GM12872 (cell line): ENCODE measurements around the gene DNMBP.

Source experiments
- TF ChIP-seq, protein P1 (sequence below): IDR thresholded peaks from 3 replicates; pipeline ENCODE4 v1.5.1; 2011; ENCODE audit warnings: low read depth, mild to moderate bottlenecking, low read length, moderate library complexity; ENCODE audit not compliant: insufficient read depth

Gene DNMBP

DNA sequence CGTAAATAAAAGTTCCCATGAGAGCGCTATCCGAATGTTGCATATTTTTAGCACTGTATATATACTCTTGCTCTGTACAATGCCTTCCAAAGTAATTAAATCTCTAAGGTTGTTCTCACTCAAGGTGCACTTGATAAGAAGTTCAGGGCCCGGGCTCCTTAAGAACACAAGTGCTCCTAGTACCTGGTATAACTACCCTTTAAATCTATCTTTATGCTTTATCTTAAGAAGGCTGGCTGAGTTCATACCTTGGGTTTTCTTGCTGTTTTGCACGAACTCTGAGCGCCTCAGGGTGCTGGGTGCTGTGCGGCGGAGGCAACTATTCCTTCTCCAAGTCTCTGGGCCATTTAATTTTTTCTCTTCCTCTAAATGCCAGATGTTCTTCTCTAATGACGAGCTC lies 80.4 kb downstream of the DNMBP start:
- TF ChIP-seq, protein P1, sequence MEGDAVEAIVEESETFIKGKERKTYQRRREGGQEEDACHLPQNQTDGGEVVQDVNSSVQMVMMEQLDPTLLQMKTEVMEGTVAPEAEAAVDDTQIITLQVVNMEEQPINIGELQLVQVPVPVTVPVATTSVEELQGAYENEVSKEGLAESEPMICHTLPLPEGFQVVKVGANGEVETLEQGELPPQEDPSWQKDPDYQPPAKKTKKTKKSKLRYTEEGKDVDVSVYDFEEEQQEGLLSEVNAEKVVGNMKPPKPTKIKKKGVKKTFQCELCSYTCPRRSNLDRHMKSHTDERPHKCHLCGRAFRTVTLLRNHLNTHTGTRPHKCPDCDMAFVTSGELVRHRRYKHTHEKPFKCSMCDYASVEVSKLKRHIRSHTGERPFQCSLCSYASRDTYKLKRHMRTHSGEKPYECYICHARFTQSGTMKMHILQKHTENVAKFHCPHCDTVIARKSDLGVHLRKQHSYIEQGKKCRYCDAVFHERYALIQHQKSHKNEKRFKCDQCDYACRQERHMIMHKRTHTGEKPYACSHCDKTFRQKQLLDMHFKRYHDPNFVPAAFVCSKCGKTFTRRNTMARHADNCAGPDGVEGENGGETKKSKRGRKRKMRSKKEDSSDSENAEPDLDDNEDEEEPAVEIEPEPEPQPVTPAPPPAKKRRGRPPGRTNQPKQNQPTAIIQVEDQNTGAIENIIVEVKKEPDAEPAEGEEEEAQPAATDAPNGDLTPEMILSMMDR = no peak

DNA sequence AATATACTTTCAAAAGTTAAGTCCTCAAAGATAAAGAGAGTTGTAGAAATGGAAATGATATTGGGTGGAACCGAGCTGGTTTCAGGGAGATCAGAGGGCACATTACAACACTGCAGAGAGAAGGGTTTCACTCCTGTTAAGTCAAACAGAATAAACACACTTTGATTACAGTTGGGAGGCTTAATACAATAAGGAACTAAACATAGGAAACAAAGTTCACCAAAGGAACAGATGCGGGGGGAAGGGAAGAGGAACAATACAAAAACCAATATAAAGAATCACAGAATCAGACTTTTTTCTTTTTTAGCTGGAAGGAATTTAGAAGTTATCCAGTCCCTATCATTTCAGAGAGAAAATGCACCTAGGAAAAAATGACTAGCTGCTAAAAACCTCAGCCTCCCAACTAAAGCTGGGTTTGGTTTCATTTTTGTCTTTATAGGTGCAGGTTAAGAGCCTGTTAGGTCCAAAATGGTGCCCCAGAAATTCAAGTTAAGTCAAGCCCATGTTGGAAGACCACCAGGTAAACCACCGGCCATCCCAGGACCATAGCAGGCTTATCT lies 81.9 kb downstream of the DNMBP start:
- TF ChIP-seq, protein P1 = no peak

DNA sequence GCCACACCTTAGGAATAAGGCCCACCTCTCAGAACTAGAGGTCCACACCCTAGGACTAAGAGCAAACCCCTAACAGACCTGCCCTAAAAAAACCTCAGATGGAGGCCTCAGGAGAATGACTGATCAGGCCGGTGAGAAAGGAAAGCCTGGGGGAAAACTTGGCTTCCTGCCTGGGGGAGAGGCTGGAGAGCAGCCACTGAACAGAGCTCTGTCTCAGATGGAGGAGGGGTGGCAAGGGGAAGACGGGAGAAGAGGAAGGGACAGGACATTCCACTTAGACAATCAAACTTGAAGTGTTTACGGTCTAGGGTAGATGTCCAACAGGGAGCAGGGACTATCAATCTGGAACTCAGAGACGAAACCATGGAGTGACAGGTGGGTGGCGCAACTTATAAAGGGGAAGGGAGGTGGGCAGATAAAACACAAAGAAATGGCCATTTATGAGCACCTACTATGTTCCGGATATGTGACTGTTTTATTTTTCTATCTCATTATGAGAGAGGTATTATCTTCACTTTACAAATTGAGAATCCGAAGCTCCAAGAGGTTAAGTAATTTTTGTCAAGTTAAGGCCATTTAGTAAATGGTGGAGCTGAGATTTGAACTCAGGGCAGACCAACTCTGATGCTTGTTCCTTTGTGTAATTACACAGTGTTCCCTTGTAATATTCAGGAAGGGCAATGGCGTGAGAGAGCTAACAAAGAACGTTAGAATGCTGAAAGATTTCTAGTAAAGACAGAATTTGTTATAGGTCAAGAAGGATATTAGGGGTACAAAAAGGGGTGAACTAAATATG lies 82.6 kb downstream of the DNMBP start:
- TF ChIP-seq, protein P1 = no peak

DNA sequence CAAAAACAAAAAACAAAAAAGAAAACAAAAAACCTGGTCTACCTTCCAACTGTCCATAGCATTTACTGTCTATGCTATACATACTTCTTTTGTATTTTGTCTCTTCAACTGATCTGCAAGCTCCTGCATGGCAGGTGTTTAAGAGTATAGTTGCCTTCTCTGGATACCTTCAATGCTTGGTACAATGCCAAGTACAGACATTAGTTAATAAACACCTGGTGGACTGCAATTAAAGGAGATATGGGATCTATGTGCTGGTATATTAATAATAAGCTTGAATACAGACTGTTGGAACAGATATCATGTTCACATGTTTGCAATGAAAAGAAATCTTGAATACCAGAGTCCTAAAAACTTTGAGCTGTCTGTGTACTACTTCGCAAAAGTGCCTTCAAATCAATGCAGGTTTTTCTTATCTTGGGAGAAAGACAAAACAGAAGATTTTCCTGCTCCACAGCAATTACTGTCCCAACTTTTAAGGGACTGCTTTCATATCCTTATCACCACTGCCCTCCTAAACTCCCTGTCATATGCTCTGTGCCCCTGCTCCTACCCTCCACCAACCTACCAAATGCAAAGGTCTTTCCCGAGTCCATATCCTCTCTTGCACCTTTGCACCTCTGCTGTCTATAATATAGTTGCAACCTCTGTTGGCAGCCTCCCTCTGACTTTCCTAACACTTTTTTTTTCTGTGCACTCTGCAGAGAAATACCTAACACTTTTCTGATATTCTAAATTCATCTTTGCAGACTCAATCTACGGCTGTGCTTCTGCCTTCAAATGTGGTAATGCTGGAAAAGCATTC lies 85.1 kb downstream of the DNMBP start:
- TF ChIP-seq, protein P1 = no peak

DNA sequence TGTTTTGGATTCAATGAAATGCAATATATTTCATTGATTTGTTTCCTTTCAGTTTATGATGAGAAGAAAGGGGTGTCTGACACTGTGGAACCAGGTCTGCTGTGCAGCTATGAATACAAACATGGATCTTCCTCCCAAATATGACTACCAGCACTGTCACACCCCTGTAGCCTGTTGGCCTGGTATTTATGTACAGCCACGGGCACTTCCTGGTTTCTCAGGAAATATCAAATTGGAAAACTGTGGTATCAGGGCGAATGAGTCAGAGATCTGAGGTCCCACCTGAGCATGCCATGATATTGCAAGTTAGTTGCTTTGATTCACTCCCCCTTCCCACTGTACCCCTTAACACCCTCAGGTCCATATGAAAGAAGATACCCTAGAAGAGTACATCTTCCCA lies 87.8 kb downstream of the DNMBP start:
- TF ChIP-seq, protein P1 = no peak

DNA sequence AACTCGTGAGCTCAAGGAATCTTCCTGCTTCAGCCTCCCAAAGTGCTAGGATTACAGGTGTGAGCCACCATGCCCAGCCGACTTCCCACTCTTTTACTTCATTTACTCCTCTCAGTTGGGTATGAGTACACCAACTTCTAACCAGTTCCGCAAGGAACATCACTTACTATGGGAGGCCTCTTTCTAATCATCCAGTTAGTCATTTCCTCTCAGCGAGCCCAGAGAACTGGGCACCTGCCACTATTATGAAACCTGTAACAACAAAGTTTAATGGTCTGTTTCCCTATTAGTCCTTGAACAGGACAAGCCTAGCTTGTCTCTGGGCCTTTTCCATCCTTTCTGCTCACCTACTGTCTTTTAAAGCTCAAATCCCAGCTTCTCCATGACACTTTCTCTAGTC lies 88.8 kb downstream of the DNMBP start:
- TF ChIP-seq, protein P1 = no peak

DNA sequence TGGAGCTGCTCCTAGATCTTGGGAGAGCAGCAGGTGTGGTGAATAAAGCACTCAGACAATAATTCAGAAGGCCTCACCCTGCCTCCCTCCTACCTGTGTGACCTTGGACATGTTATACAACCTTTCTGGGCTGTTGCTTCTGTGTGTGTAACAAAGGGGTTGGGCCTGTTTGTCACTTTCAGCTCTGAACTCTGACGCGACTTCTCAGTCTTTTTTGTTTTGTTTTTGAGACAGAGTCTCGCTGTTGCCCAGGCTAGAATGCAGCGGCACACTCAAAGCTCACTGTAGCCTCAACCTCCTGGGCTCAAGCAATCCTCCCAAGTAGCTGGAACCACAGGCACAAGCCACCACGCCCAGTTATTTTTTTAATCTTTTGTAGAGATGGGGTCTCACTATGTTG lies 89.3 kb downstream of the DNMBP start:
- TF ChIP-seq, protein P1 = no peak
